ENCODE data around the gene DNAH3. TPM values are rescaled to one million over a fixed set of nuclear protein-coding genes. Genes with fewer than 3 reads are reported as not detected.

Gene DNAH3
- total RNA-seq, 2 donors from 2014 or later, result 0.40 to 0.82 TPM

- no peaks in the 10 kb centered on the region for H3K9me3 Mint-ChIP-seq
- WGBS, 2 experiments (ENCODE audit: insufficient coverage in 1 of 2, insufficient read length in 1 of 2), result 26 to 29% methylated on average over 4 to 6 of the region's 6 CpGs
- no peak overlapping the region for H3K27ac Mint-ChIP-seq
- H3K36me3 ChIP-seq (ENCODE audit: control insufficient read depth, insufficient read depth, low read length), result no peaks in the 10 kb centered on the region
- H3K4me1 Mint-ChIP-seq, result peaks cover 6% of the 10 kb centered on the region
- no peak overlapping the region for H3K4me3 ChIP-seq (ENCODE audit: low read length)
- no peaks in the 10 kb centered on the region for H3K9me3 ChIP-seq (ENCODE audit: control insufficient read depth, low read length)
- peak; percentile 93 for DNase-seq
- H3K27ac ChIP-seq (ENCODE audit: low read depth, low read length), result no peak overlapping the region
- H3K36me3 Mint-ChIP-seq (ENCODE audit: low read depth), result no peaks in the 10 kb centered on the region
- H3K9ac ChIP-seq (ENCODE audit: extremely low read depth, low read length, poor library complexity, severe bottlenecking), result no peak overlapping the region
- peak; percentile 94 for TF ChIP-seq CTCF (conservative IDR thresholded peaks at IDR 0.05)
- no peaks in the 10 kb centered on the region for H3K27me3 ChIP-seq (ENCODE audit: control insufficient read depth, insufficient read depth, low read length, poor library complexity, severe bottlenecking)
- H3K4me1 ChIP-seq (ENCODE audit: control insufficient read depth, insufficient read depth, low read length), result no peaks in the 10 kb centered on the region
- no peak overlapping the region for H3K4me3 Mint-ChIP-seq
- no peaks in the 10 kb centered on the region for H3K27me3 Mint-ChIP-seq (ENCODE audit: insufficient read depth)
Observed at GRCh38 chr16:21083729-21084268, 66.8 kb downstream of the DNAH3 start.

DNA sequence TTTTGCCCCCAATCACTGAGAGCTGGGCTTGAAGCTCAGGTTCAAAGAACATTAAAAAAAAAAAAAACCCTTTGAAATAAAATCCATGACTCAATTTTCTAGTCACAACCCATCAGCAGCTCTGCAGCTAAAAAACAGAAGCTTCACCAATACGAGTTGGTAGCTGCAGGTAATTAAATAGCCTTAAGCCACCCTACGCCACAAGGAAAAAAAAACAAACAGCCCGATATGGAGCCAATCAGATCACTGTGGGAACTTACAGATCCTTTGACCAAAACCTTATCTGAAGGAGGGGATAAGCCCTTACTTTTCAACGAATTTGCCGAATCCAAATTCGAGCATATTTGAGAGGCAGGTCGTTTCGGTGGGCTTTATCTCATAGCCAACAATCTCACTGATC is 69.3 kb downstream of the DNAH3 start:
- no peaks in the 10 kb centered on the region for H3K4me1 Mint-ChIP-seq

GRCh38 chr16:21078563-21078962 is 72.1 kb downstream of the DNAH3 start:
- DNase-seq, result no peak
- H3K9ac ChIP-seq (ENCODE audit: extremely low read depth, low read length, poor library complexity, severe bottlenecking), result no peak overlapping the region
- Mint-ChIP-seq H3K36me3 (ENCODE audit: low read depth) (no peaks in the 10 kb centered on the region), H3K27ac (no peak overlapping the region), H3K4me1 (no peaks in the 10 kb centered on the region), H3K4me3 (no peak overlapping the region), H3K27me3 (ENCODE audit: insufficient read depth) (peaks cover 6% of the 10 kb centered on the region), H3K9me3 (peaks cover 2% of the 10 kb centered on the region)
- no peaks in the 10 kb centered on the region for H3K4me1 ChIP-seq (ENCODE audit: control insufficient read depth, insufficient read depth, low read length)
- H3K27me3 ChIP-seq (ENCODE audit: control insufficient read depth, insufficient read depth, low read length, poor library complexity, severe bottlenecking), result no peaks in the 10 kb centered on the region
- no peaks in the 10 kb centered on the region for H3K36me3 ChIP-seq (ENCODE audit: control insufficient read depth, insufficient read depth, low read length)
- H3K9me3 ChIP-seq (ENCODE audit: control insufficient read depth, low read length), result no peaks in the 10 kb centered on the region
- TF ChIP-seq CTCF (conservative IDR thresholded peaks at IDR 0.05), result no peak
- no peak overlapping the region for H3K4me3 ChIP-seq (ENCODE audit: low read length)
- no peak overlapping the region for H3K27ac ChIP-seq (ENCODE audit: low read depth, low read length)

More for the DNA sequence above, 69.3 kb downstream of the DNAH3 start:
- H3K36me3 Mint-ChIP-seq (ENCODE audit: low read depth), result no peaks in the 10 kb centered on the region
- no peak for DNase-seq
- H3K9me3 Mint-ChIP-seq, result no peaks in the 10 kb centered on the region
- no peak overlapping the region for H3K4me3 Mint-ChIP-seq
- H3K27me3 Mint-ChIP-seq (ENCODE audit: insufficient read depth), result no peaks in the 10 kb centered on the region
- H3K27ac Mint-ChIP-seq, result no peak overlapping the region
- no peak for TF ChIP-seq CTCF (conservative IDR thresholded peaks at IDR 0.05)
- Histone ChIP-seq H3K27ac (ENCODE audit: low read depth, low read length) (no peak overlapping the region), H3K4me1 (ENCODE audit: control insufficient read depth, insufficient read depth, low read length) (no peaks in the 10 kb centered on the region), H3K4me3 (ENCODE audit: low read length) (no peak overlapping the region), H3K9ac (ENCODE audit: extremely low read depth, low read length, poor library complexity, severe bottlenecking) (no peak overlapping the region), H3K9me3 (ENCODE audit: control insufficient read depth, low read length) (no peaks in the 10 kb centered on the region), H3K27me3 (ENCODE audit: control insufficient read depth, insufficient read depth, low read length, poor library complexity, severe bottlenecking) (no peaks in the 10 kb centered on the region), H3K36me3 (ENCODE audit: control insufficient read depth, insufficient read depth, low read length) (no peaks in the 10 kb centered on the region)
- WGBS, 2 experiments (ENCODE audit: insufficient coverage in 1 of 2, insufficient read length in 1 of 2), result 79 to 81% methylated on average over 5 to 8 of the region's 8 CpGs

All from endodermal cell (in vitro differentiated cells).